Dermis blood vessel endothelial cell (primary cell): Measurements from ENCODE around the gene ATP8B4. TPM values are rescaled to one million over a fixed set of nuclear protein-coding genes. Genes with fewer than 3 reads are reported as not detected.
"Not testable (repeated sequence)": the region's sequence is repeated elsewhere in the genome, so short reads cannot be mapped to it uniquely, and the experiment has no call there.

ENCODE experiments used
- DNase-seq: peaks from one replicate; pipeline ENCODE4 v3.0.0; 2010
- total RNA-seq: library from RNA; depleted of rRNA; stranded (reverse); fragments of >200 nt; gene quantifications from 2 replicates; pipeline ENCODE4 v1.2.3, GENCODE V29; 2014

ATP8B4 gene, protein sequence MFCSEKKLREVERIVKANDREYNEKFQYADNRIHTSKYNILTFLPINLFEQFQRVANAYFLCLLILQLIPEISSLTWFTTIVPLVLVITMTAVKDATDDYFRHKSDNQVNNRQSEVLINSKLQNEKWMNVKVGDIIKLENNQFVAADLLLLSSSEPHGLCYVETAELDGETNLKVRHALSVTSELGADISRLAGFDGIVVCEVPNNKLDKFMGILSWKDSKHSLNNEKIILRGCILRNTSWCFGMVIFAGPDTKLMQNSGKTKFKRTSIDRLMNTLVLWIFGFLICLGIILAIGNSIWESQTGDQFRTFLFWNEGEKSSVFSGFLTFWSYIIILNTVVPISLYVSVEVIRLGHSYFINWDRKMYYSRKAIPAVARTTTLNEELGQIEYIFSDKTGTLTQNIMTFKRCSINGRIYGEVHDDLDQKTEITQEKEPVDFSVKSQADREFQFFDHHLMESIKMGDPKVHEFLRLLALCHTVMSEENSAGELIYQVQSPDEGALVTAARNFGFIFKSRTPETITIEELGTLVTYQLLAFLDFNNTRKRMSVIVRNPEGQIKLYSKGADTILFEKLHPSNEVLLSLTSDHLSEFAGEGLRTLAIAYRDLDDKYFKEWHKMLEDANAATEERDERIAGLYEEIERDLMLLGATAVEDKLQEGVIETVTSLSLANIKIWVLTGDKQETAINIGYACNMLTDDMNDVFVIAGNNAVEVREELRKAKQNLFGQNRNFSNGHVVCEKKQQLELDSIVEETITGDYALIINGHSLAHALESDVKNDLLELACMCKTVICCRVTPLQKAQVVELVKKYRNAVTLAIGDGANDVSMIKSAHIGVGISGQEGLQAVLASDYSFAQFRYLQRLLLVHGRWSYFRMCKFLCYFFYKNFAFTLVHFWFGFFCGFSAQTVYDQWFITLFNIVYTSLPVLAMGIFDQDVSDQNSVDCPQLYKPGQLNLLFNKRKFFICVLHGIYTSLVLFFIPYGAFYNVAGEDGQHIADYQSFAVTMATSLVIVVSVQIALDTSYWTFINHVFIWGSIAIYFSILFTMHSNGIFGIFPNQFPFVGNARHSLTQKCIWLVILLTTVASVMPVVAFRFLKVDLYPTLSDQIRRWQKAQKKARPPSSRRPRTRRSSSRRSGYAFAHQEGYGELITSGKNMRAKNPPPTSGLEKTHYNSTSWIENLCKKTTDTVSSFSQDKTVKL
- 0.98 and 1.7 TPM in 2 replicates for total RNA-seq

DNA sequence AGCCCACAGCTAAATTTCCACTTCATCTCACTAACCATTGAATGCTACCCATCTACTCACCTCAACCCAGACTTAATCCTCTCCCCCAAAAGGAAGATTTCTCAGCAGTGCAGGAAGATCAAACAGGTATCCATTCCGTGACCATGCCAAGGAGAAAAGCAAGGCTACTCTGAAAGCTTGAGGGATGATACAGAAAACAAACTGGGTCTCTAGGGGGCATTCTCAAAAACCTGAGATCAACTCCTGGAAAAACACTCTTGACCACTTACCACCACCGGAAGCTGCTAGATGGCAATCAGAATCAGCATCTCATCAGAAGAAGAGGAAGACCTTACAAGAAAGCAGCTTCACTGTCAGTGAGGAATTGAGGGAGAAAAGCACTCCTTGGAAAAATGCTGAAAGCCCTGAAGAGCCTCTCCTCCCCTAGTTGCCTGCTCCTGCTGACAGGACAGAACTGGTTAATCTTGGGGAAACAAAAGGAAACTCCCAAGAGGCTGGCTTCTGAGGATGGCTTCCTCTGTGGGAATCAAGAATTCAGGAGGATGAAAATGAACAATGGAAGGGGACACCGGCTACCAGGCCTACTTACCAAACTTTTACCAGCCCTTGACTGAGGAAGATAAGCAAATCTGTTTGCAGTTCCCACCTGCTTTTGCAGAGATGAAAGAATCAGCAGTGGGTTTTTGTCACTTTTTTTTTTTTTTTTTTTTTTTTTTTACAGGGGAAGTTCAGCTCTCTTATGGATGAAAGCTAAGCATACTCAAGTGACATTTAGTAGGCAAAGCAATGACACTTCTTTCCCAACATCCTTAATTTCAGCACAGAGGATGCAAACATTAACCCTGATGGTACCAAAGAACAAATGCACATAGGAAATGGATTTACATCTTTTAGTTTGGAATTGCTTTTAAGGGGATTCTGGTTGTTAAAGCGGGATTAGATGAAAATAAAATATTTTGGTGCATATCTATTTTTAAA is at the start of gene ATP8B4:
ATP8B4 (minus strand) TSS at position 171 of the 978 bp plus-strand sequence. CDS start 12,267 bp downstream, outside the sequence.
- no peak for DNase-seq

- DNase-seq, result no peak
Measured at GRCh38 chr15:50168379-50168778, 49.3 kb upstream of the ATP8B4 start.

GRCh38 chr15:50167110-50167509 is 48.1 kb upstream of the ATP8B4 start:
- DNase-seq, result no peak

GRCh38 chr15:50166216-50166615 is 47.2 kb upstream of the ATP8B4 start:
- DNase-seq, result no peak

DNA sequence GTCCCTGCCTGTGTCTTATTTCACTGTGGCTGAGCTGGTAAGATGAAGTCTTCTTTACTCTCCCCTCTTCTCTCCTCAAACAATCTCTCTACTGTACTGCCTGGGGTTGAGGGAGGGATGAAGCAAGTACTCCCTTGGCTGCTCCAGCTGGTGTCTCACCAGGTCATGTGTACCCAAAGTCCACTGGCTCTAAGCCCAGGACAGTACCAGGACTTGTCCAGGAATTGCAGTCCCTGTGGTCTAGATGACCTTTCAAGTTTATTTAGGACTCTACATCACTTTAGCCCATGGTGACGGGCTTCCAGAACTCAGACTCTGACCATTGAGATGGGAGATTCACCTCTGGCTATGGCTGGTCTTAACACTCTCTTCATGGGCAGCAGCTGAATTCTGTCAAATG is 45.4 kb upstream of the ATP8B4 start:
- no peak for DNase-seq

DNA sequence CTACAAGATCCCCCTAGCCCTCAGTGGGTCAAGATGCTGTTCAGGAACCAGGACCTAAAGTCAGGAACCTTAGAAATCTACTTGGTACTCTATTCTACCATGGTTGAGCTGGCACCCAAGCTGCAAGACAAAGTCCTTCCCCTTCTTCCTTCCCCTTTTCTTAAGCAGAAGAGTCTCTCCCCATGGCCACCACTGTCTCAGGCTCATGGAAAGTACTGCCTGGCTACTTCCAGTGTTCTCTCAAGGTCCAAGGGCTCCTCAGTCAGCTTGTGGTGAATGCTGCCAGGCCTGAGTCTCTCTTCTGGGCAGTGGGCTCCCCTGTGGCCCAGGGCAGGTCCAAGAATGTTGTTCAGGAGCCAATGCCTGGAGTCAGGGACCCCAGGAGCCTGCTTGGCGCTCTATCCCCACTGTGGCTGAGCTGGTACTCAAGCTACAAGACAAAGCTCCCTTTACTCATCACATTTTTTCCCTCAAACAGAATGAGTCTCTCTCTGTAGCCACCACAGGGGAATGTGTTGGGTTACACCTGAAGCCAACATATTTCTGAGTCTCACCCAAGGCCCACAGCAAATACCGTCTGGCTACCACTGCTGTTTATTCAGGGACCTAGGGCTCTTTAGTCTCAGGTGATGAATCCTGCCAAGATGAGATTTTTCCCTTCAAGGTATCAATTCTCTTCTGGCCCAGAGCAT is 44.8 kb upstream of the ATP8B4 start:
- DNase-seq, result no peak

GRCh38 chr15:50162969-50163718 is 44.1 kb upstream of the ATP8B4 start:
- no peak for DNase-seq

GRCh38 chr15:50158236-50158635 is 39.2 kb upstream of the ATP8B4 start:
- not testable (repeated sequence) for DNase-seq

DNA sequence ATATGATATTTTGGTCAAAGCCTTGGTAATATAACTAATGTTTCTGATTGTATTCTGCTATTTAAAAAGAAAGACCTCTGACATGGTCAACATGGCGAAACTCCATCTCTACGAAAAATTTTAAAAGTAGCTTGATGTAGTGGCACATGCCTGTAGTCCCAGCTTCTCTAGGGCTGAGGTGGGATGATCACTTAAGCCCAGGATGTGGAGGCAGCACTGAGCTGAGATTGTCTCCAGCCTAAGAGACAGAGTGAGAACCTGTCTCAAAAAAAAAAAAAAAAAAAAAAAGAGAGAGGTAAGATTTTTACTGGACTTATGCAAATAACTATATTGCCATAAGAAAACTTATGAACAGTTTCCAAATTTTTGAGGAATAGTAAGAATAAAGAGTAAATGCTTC is 32.4 kb upstream of the ATP8B4 start:
- DNase-seq, result no peak

DNA sequence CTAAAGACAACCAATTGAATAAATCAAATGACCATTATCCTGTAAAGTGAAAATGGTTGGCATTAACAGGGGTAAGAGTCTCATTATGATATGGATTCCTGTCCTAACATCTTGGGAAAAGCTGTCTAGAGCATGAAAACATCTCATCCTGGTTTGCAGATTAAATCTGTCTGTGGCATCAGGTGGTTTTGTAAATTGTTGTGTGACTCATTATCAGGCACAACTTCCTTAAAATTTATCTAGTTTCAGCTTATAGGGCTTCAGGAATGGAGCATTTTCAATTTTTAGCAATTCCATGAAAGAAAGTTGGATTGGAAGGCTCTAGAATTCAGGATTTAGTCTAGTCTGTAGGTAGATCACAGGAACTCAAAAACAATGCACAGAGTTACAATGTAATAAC is 31.8 kb upstream of the ATP8B4 start:
- DNase-seq, result no peak

DNA sequence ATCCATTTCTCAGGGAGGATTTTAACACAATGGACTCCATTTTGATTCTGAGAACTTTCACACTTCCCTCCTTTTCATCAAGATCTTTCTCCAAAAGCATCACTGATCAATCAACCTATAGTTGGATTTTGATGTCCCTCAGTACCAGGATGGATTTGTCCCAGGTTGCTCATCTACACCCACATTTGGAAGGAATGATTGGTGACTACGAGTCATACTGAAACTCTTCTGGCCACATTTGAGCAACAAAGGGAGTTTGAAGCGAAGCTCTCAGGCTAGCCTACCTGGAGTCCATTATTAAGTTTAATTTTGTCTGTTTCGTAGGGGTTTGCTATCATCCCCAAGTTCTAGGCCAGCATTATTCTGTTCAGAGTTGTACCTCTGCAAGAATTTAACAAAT is 31.3 kb upstream of the ATP8B4 start:
- DNase-seq, result no peak

DNA sequence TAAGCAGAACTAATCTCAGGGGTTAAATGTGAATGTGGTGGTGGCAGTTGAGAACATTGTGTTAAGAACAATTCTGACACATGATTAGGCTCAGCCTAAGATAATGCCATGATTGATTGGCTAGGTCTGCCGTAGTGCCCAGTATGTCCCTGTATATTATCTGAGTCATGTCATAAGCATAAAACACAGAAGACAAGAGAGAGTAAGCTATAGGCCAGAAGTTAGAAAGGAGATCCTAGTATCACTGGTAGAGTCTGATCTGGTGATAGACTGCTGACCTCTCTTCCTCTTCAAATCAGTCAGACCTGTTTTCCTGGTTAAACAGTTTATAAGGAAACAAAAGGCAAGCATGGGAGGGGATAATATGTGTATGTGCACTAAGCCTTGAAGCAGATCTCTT is 30.1 kb upstream of the ATP8B4 start:
- DNase-seq, result no peak

- DNase-seq, result peak; percentile 70
Measured at GRCh38 chr15:50148362-50148963, 29.4 kb upstream of the ATP8B4 start.

- no peak for DNase-seq
Measured at GRCh38 chr15:50146632-50147031, 27.6 kb upstream of the ATP8B4 start.

GRCh38 chr15:50145451-50145872 is 26.4 kb upstream of the ATP8B4 start:
- DNase-seq, result peak; percentile 86

DNA sequence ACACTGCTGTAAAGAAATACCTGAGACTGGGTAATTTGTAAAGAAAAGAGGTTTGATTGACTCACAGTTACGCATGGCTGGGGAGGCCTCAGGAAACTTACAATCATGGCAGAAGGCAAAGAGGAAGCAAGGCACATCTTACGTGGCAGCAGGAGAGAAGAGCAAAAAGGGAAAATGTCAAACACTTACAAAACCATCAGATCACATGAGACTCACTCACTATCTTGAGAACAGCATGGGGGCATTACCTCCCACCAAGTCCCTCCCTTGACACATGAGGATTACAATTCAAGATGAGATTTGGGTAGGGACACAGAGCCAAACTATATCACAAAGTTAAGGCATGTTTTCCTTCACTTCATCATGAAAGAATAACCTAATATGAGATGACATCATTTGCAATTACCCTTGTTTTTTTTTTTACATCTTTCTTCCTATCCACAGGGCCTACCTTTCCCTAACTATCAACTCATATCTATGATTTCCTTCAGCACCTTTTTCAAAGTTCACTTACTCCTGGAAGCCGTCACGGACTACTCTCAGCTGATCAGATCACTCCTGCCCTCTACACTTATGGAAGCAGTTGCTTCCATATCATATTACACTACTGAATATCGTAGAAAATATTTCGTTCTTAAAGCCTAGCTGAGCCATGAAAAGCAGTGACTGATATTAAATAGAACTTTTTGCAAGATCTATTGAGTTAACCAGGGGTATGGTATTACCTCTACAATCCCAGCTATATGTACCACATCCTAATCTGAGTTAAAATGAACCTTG is 25.5 kb upstream of the ATP8B4 start:
- no peak for DNase-seq

GRCh38 chr15:50143255-50143860 is 24.3 kb upstream of the ATP8B4 start:
- no peak for DNase-seq

DNA sequence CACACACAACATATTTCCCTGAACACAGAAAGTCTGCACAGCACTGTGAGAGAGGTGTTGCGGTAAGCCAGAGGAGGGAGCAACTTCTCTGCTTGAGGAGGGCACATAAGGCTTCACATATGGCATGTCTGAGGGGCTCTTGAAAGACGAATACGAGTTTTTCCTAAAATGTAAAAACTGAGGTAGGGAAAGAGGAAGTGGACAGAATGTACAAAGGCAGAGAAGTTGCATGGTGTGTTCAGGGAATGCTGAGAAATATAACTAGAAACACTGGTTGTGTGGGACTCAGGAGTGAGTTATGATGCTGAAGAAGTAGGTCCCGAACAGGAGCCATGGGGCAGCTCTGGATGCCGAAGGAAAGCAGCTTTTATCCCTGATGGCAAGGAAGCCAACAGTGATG is 22.8 kb upstream of the ATP8B4 start:
- DNase-seq, result no peak

- DNase-seq, result no peak
Measured at GRCh38 chr15:50140983-50141382, 21.9 kb upstream of the ATP8B4 start.
